Trophoblast cell (in vitro differentiated cells and primary cell): Measurements from ENCODE around the gene EIF4ENIF1.

Source experiments
- DNase-seq, 2 donors: peaks; one replicate each; pipeline ENCODE4 v3.0.0-alpha.2; 2016
- H2AFZ ChIP-seq: 2 replicates; pipeline ENCODE4 v1.6.1; 2013; ENCODE audit warnings: low read length, moderate library complexity, mild to moderate bottlenecking; ENCODE audit not compliant: insufficient read depth, poor library complexity
- H2AK5ac ChIP-seq: 2 replicates; pipeline ENCODE4 v1.6.1; 2013; ENCODE audit warnings: mild to moderate bottlenecking, low read length
- H2BK120ac ChIP-seq: 2 replicates; pipeline ENCODE4 v1.6.1; 2013; ENCODE audit warnings: low read length, mild to moderate bottlenecking, moderate library complexity; ENCODE audit not compliant: insufficient read depth, poor library complexity
- H2BK12ac ChIP-seq: 2 replicates; pipeline ENCODE4 v1.6.1; 2013; ENCODE audit warnings: mild to moderate bottlenecking, low read length, moderate library complexity
- H2BK5ac ChIP-seq: 2 replicates; pipeline ENCODE4 v1.6.1; 2013; ENCODE audit warnings: low read length, low read depth, moderate library complexity, mild to moderate bottlenecking; ENCODE audit not compliant: poor library complexity
- H3K14ac ChIP-seq: 2 replicates; pipeline ENCODE4 v1.6.1; 2013; ENCODE audit warnings: mild to moderate bottlenecking, low read length
- H3K18ac ChIP-seq: 2 replicates; pipeline ENCODE4 v1.6.1; 2013; ENCODE audit warnings: mild to moderate bottlenecking, low read length
- H3K23ac ChIP-seq: 2 replicates; pipeline ENCODE4 v1.6.1; 2013; ENCODE audit warnings: low read length
- H3K27ac ChIP-seq: 2 replicates; pipeline ENCODE4 v1.5.1; 2013; ENCODE audit warnings: low read depth, mild to moderate bottlenecking, inconsistent platforms, low read length, moderate library complexity
- H3K27me3 ChIP-seq: 2 replicates; pipeline ENCODE4 v1.6.1; 2013; ENCODE audit warnings: inconsistent platforms, mild to moderate bottlenecking, low read length, moderate library complexity; ENCODE audit not compliant: insufficient read depth
- H3K36me3 ChIP-seq, 2 experiments: 1 replicate in 1 of 2; 2 replicates in 1 of 2; pipeline ENCODE4 v1.6.1; 2013; ENCODE audit warnings: low read length in 2 of 2, mild to moderate bottlenecking in 2 of 2, moderate library complexity in 1 of 2; ENCODE audit not compliant: insufficient read depth in 2 of 2, control insufficient read depth in 1 of 2
- H3K4ac ChIP-seq: 2 replicates; pipeline ENCODE4 v1.6.1; 2013; ENCODE audit warnings: low read depth, mild to moderate bottlenecking, low read length, moderate library complexity
- H3K4me1 ChIP-seq, 2 experiments: 1 replicate in 1 of 2; 2 replicates in 1 of 2; pipeline ENCODE4 v1.6.1; 2013; ENCODE audit warnings: low read length in 2 of 2, mild to moderate bottlenecking in 2 of 2, moderate library complexity in 1 of 2; ENCODE audit not compliant: insufficient read depth in 2 of 2, control insufficient read depth in 1 of 2
- H3K4me2 ChIP-seq: 2 replicates; pipeline ENCODE4 v1.6.1; 2013; ENCODE audit warnings: inconsistent platforms, mild to moderate bottlenecking, low read length, moderate library complexity
- H3K4me3 ChIP-seq: 2 replicates; pipeline ENCODE4 v1.5.1; 2013; ENCODE audit warnings: mild to moderate bottlenecking, low read depth, low read length, inconsistent platforms
- H3K79me1 ChIP-seq: one replicate; pipeline ENCODE4 v1.6.1; 2013; ENCODE audit warnings: low read length
- H3K79me2 ChIP-seq: 2 replicates; pipeline ENCODE4 v1.6.1; 2013; ENCODE audit warnings: low read length, mild to moderate bottlenecking; ENCODE audit not compliant: control insufficient read depth, insufficient read depth, poor library complexity
- H3K9ac ChIP-seq: 2 replicates; pipeline ENCODE4 v1.6.1; 2013; ENCODE audit warnings: mild to moderate bottlenecking, low read length
- H3K9me3 ChIP-seq: 2 replicates; pipeline ENCODE4 v1.6.1; 2013; ENCODE audit warnings: low read depth, mild to moderate bottlenecking, control low read depth, inconsistent platforms, low read length; ENCODE audit not compliant: insufficient read depth
- H4K12ac ChIP-seq: 2 replicates; pipeline ENCODE4 v1.6.1; 2013; ENCODE audit warnings: low read depth, mild to moderate bottlenecking, low read length, moderate library complexity
- H4K8ac ChIP-seq: 2 replicates; pipeline ENCODE4 v1.6.1; 2013; ENCODE audit warnings: low read depth, mild to moderate bottlenecking, low read length, moderate library complexity
- H4K91ac ChIP-seq: one replicate; pipeline ENCODE4 v1.6.1; 2013; ENCODE audit warnings: low read depth, mild to moderate bottlenecking, low read length, moderate library complexity
- WGBS: extraction: QIAGEN DNeasy Blood & Tissue Kit; methylation state at CpG from one replicate; pipeline ENCODE4 v1.1.7; 2013; ENCODE audit warnings: missing lambda C conversion rate; ENCODE audit not compliant: insufficient read length, insufficient coverage; ENCODE audit errors: extremely low coverage; 5-methylcytosine and 5-hydroxymethylcytosine counted together

EIF4ENIF1 gene

GRCh38 chr22:31441652-31442051 lies 48.0 kb downstream of the EIF4ENIF1 start:
- no peak overlapping the region for H4K12ac ChIP-seq
- H3K23ac ChIP-seq: no peak overlapping the region
- H4K8ac ChIP-seq: no peak overlapping the region
- no peak overlapping the region for H3K18ac ChIP-seq
- H3K27ac ChIP-seq: no peak overlapping the region
- no CpG with 5 or more reads among the region's 5 CpGs for WGBS
- no peaks in the 10 kb centered on the region for H3K4me1 ChIP-seq
- no peak overlapping the region for H2BK12ac ChIP-seq
- no peak for DNase-seq
- H4K91ac ChIP-seq: no peak overlapping the region
- no peak overlapping the region for H2BK120ac ChIP-seq
- no peak overlapping the region for H2BK5ac ChIP-seq
- no peak overlapping the region for H2AK5ac ChIP-seq
- no peaks in the 10 kb centered on the region for H3K79me1 ChIP-seq
- H3K27me3 ChIP-seq: no peaks in the 10 kb centered on the region
- no peak overlapping the region for H3K14ac ChIP-seq
- no peak overlapping the region for H2AFZ ChIP-seq
- no peak overlapping the region for H3K4ac ChIP-seq
- no peak overlapping the region for H3K4me2 ChIP-seq
- H3K36me3 ChIP-seq: peaks cover 25 to 61% of the 10 kb centered on the region in 2 experiments
- no peaks in the 10 kb centered on the region for H3K79me2 ChIP-seq
- no peaks in the 10 kb centered on the region for H3K9me3 ChIP-seq
- no peak overlapping the region for H3K9ac ChIP-seq
- H3K4me3 ChIP-seq: no peak overlapping the region

GRCh38 chr22:31440681-31441080 lies 49.0 kb downstream of the EIF4ENIF1 start:
- H3K18ac ChIP-seq: no peak overlapping the region
- H3K9me3 ChIP-seq: no peaks in the 10 kb centered on the region
- no peak overlapping the region for H3K4ac ChIP-seq
- H3K14ac ChIP-seq: no peak overlapping the region
- no peak overlapping the region for H3K27ac ChIP-seq
- no peak overlapping the region for H4K8ac ChIP-seq
- no peak overlapping the region for H3K4me3 ChIP-seq
- no peaks in the 10 kb centered on the region for H3K27me3 ChIP-seq
- H3K4me1 ChIP-seq: no peaks in the 10 kb centered on the region
- no peaks in the 10 kb centered on the region for H3K79me2 ChIP-seq
- WGBS: no CpG with 5 or more reads among the region's 7 CpGs
- no peaks in the 10 kb centered on the region for H3K79me1 ChIP-seq
- no peak overlapping the region for H2AK5ac ChIP-seq
- no peak overlapping the region for H4K12ac ChIP-seq
- no peak overlapping the region for H2BK120ac ChIP-seq
- no peak overlapping the region for H2AFZ ChIP-seq
- DNase-seq: no peak
- no peak overlapping the region for H2BK12ac ChIP-seq
- H2BK5ac ChIP-seq: no peak overlapping the region
- no peak overlapping the region for H4K91ac ChIP-seq
- no peak overlapping the region for H3K9ac ChIP-seq
- H3K36me3 ChIP-seq: peaks cover 28 to 69% of the 10 kb centered on the region in 2 experiments
- no peak overlapping the region for H3K4me2 ChIP-seq
- no peak overlapping the region for H3K23ac ChIP-seq

- Histone ChIP-seq H4K8ac (no peak overlapping the region), H3K9me3 (no peaks in the 10 kb centered on the region), H2BK5ac (no peak overlapping the region), H3K4me2 (no peak overlapping the region), H3K4me3 (no peak overlapping the region), H3K79me1 (no peaks in the 10 kb centered on the region), H3K18ac (no peak overlapping the region), H3K27ac (no peak overlapping the region), H3K23ac (no peak overlapping the region), H3K27me3 (no peaks in the 10 kb centered on the region), H2AK5ac (no peak overlapping the region), H3K36me3 (peaks cover 33 to 73% of the 10 kb centered on the region in 2 experiments), H4K12ac (no peak overlapping the region), H4K91ac (no peak overlapping the region), H2BK12ac (no peak overlapping the region), H3K4me1 (no peaks in the 10 kb centered on the region), H2AFZ (no peak overlapping the region), H3K9ac (no peak overlapping the region), H3K4ac (no peak overlapping the region), H3K79me2 (no peaks in the 10 kb centered on the region), H2BK120ac (no peak overlapping the region), H3K14ac (no peak overlapping the region)
- DNase-seq: no peak
- no CpG with 5 or more reads among the region's 8 CpGs for WGBS
Measured at GRCh38 chr22:31439808-31440207, 49.8 kb downstream of the EIF4ENIF1 start.

- Histone ChIP-seq H3K79me1 (no peaks in the 10 kb centered on the region), H3K79me2 (no peaks in the 10 kb centered on the region), H3K27ac (no peak overlapping the region), H2BK5ac (no peak overlapping the region), H4K12ac (no peak overlapping the region), H2AK5ac (no peak overlapping the region), H3K4ac (no peak overlapping the region), H3K18ac (no peak overlapping the region), H2AFZ (no peak overlapping the region), H4K8ac (no peak overlapping the region), H3K9ac (no peak overlapping the region), H3K27me3 (no peaks in the 10 kb centered on the region), H3K14ac (no peak overlapping the region), H3K36me3 (peaks cover 41 to 69% of the 10 kb centered on the region in 2 experiments), H3K4me2 (no peak overlapping the region), H3K9me3 (no peaks in the 10 kb centered on the region), H3K4me3 (no peak overlapping the region), H4K91ac (no peak overlapping the region), H3K4me1 (no peaks in the 10 kb centered on the region), H2BK120ac (no peak overlapping the region), H3K23ac (no peak overlapping the region), H2BK12ac (no peak overlapping the region)
- DNase-seq: no peak
- WGBS: no CpG with 5 or more reads among the region's 3 CpGs
Measured at GRCh38 chr22:31436132-31436531, 53.5 kb downstream of the EIF4ENIF1 start.
